HG03460 (cell line): ENCODE measurements around the gene MGAT4D.
"Not testable (repeated sequence)": the region's sequence is repeated elsewhere in the genome, so short reads cannot be mapped to it uniquely, and the experiment has no call there.

Source experiments
- ATAC-seq: cut with Tn5 transposase; IDR thresholded peaks from one replicate; pipeline ENCODE4 v1.9.1; 2021; ENCODE audit not compliant: unreplicated experiment

The MGAT4D gene

GRCh38 chr4:140444347-140444746, 53.7 kb downstream of the MGAT4D start:
- not testable (repeated sequence) for ATAC-seq

GRCh38 chr4:140439644-140440142, 58.4 kb downstream of the MGAT4D start:
- ATAC-seq: no peak

- no peak for ATAC-seq
Measured at GRCh38 chr4:140427919-140428471, 70.1 kb downstream of the MGAT4D start.

GRCh38 chr4:140427106-140427918, 70.8 kb downstream of the MGAT4D start, which contains the start of gene CLGN:
Gene CLGN (minus strand): TSS chr4:140427648. CDS start chr4:140413078, 14,570 bp downstream.
- ATAC-seq: peak; percentile 89

- ATAC-seq: peak; percentile 19
Measured at GRCh38 chr4:140426610-140427105, 71.4 kb downstream of the MGAT4D start.

GRCh38 chr4:140423106-140423505, 75.0 kb downstream of the MGAT4D start:
- ATAC-seq: no peak

GRCh38 chr4:140413130-140413969, 84.7 kb downstream of the MGAT4D start:
- ATAC-seq: not testable (repeated sequence)

- no peak for ATAC-seq
Measured at GRCh38 chr4:140408974-140409373, 89.1 kb downstream of the MGAT4D start.

- ATAC-seq: no peak
Measured at GRCh38 chr4:140406292-140406691, 91.8 kb downstream of the MGAT4D start.

GRCh38 chr4:140400111-140400510, 98.0 kb downstream of the MGAT4D start:
- ATAC-seq: no peak

GRCh38 chr4:140395668-140396067, 102.4 kb downstream of the MGAT4D start:
- ATAC-seq: no peak
